IPS-15b (cell line): Measurements from ENCODE around the gene TBCD.

Experiments used
- H3K27me3 ChIP-seq: one replicate; pipeline ENCODE4 v1.6.1; 2013; ENCODE audit warnings: low read length; ENCODE audit not compliant: control insufficient read depth, insufficient read depth
- H3K36me3 ChIP-seq: one replicate; pipeline ENCODE4 v1.6.1; 2013; ENCODE audit warnings: low read length; ENCODE audit not compliant: control insufficient read depth, insufficient read depth
- H3K4me1 ChIP-seq: one replicate; pipeline ENCODE4 v1.6.1; 2013; ENCODE audit warnings: mild to moderate bottlenecking, low read length; ENCODE audit not compliant: control insufficient read depth, insufficient read depth
- H3K4me3 ChIP-seq: one replicate; pipeline ENCODE4 v1.5.1; 2013; ENCODE audit warnings: low read depth, low read length
- H3K9ac ChIP-seq: one replicate; pipeline ENCODE4 v1.6.1; 2013; ENCODE audit warnings: low read depth, mild to moderate bottlenecking, low read length
- H3K9me3 ChIP-seq: one replicate; pipeline ENCODE4 v1.6.1; 2013; ENCODE audit warnings: mild to moderate bottlenecking, low read length; ENCODE audit not compliant: control insufficient read depth, insufficient read depth

Gene TBCD

DNA sequence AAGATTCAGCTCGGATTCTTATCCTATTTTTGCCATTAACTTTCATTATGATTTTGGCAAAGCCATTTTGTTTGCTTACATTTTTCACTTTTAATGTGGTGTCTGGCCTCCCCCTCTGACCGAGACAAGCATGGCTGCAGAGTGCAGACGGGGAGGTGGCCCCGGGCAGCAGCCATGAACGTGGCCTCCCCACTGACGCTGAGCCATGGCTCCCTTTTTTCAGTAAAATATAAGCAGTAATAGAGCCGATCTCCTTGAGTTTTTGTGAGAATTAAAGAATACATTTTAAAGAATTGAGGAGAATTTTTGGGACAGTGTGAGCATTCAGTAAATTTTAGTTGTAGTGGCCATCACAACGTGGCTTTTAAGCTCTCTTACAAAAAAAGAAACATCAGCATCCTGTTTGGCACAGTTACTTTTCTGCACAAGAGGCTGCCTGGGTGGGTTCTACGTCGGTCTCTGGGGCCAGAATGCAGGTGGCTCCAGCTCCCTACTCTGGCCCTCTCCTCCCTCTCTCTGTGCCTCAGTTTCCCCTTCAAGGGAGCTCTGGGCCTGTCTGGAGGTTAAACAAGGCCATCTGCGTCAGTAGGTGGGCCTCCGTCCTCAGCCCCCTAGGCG lies 156.8 kb downstream of the TBCD start:
- Histone ChIP-seq H3K27me3 (no peaks in the 10 kb centered on the region), H3K9ac (no peak overlapping the region), H3K4me3 (no peak overlapping the region), H3K9me3 (no peaks in the 10 kb centered on the region), H3K4me1 (no peaks in the 10 kb centered on the region), H3K36me3 (peaks cover 26% of the 10 kb centered on the region)

DNA sequence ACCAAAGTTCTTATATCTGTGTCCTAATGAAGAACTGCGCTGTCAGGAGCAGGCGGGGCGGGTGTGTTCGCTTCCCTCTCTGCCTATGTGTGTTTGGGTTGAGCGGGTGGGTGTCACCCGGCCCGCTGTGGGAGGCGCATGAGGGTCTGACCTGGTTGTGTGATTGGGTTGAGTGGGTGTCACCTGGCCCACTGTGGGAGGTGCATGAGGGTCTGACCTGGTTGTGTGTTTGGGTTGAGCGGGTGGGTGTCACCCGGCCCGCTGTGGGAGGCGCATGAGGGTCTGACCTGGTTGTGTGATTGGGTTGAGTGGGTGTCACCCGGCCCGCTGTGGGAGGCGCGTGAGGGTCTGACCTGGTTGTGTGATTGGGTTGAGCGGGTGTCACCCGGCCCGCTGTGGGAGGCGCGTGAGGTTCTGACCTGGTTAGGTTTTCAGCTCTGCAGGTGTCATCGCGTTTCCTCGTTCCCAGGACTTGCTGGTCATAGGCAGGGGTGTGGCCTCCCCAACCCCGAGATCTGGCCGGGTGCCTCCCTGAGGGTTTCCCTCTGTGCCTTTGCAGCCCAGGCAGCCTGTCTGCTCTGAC lies 157.5 kb downstream of the TBCD start:
- H3K9ac ChIP-seq = no peak overlapping the region
- H3K9me3 ChIP-seq = no peaks in the 10 kb centered on the region
- H3K36me3 ChIP-seq = peaks cover 33% of the 10 kb centered on the region
- no peaks in the 10 kb centered on the region for H3K27me3 ChIP-seq
- no peak overlapping the region for H3K4me3 ChIP-seq
- no peaks in the 10 kb centered on the region for H3K4me1 ChIP-seq

DNA sequence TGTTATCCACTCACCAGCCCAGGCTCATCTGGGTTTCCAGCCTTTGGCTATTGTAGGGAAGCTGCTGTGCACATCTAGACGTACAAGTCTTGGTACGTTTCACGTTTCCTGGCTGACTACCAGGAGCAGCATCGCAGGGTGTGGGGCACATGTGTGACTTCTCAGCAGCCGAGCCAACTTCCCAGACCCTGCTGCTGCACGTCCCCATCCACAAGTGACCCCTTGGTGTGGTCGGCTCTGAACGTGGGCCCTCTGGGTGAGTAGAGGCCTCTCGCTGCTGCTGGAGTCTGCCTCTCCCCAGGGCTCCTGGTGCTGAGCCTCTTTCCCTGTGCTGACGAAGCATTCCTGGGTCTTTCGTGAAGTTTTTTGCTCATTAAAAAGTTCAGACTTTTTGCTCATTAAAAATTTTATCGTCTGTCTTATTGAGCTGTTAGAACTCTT lies 158.2 kb downstream of the TBCD start:
- Histone ChIP-seq H3K27me3 (no peaks in the 10 kb centered on the region), H3K4me1 (no peaks in the 10 kb centered on the region), H3K4me3 (no peak overlapping the region), H3K9ac (no peak overlapping the region), H3K9me3 (no peaks in the 10 kb centered on the region), H3K36me3 (peaks cover 29% of the 10 kb centered on the region)

DNA sequence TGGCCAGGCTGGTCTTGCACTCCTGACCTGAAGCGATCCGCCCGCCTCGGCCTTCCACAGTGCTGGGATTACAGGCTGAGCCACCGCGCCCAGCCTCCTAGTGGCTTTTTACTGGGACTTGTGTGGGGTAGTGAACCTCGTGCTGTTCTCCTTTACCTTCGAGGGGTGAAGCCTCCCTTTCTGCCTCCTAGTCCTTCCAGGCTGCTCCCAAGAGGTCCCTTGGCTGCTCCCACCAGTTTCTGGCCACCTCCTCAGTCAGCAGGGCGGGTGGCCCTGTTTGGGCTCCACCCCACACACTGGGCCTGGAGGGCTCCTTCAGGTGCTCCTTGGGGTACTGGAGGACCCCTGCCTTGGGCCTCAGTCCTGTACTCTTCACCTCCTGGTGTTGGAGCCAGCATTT lies 158.9 kb downstream of the TBCD start:
- no peaks in the 10 kb centered on the region for H3K9me3 ChIP-seq
- H3K36me3 ChIP-seq = peaks cover 33% of the 10 kb centered on the region
- no peaks in the 10 kb centered on the region for H3K4me1 ChIP-seq
- H3K27me3 ChIP-seq = no peaks in the 10 kb centered on the region
- H3K4me3 ChIP-seq = no peak overlapping the region
- no peak overlapping the region for H3K9ac ChIP-seq

DNA sequence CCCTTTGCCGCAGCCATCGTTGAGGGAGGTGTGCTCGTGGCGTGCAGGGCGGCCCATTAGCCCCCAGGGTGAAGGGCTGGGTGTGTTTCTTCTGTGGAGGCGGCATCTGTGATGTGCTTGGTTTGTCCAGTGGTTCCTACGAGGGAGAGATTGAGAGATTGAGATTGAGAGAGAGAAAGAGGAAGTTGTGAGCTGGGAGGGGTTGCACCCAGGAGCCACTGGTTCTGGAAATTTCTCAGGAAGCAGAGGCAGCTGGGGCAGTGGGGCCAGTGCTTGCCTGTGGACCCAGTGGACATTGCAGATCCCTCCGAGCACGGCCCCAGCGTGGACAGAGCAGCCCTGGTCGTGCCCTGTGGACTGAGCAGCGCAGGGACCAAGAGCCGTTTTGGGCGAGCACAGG lies 160.0 kb downstream of the TBCD start:
- H3K4me1 ChIP-seq = no peaks in the 10 kb centered on the region
- peaks cover 29% of the 10 kb centered on the region for H3K36me3 ChIP-seq
- H3K27me3 ChIP-seq = no peaks in the 10 kb centered on the region
- no peak overlapping the region for H3K9ac ChIP-seq
- H3K9me3 ChIP-seq = no peaks in the 10 kb centered on the region
- no peak overlapping the region for H3K4me3 ChIP-seq

DNA sequence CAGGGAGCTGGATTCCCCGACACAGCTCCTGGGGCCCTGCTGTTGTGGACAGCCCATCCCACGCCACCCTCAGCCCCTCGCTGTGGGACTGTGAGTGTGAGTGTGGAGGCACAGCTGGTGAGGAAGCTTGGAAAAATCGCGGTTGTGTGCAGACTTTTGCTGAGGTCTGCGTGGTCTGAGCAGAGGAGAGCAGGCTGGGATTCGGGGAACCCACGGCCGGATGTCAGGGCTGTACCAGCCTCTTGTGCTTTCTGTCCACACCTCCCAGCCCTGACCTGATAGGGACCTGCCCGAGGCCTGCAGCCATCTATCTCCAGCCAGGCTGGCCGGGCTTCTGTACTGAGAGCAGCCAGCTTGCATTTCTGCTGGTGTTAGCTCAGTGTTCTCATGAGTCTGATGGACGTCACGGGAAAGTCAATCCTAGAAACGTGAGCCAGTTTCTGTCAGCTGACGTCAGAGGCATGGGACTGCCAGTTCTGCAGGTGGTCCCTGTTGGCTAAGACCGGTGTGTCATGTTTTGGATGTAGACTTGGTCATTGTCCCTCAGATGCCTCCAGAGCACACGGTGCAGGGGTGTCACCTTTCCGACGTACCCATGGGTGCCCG lies 160.7 kb downstream of the TBCD start:
- H3K27me3 ChIP-seq = no peaks in the 10 kb centered on the region
- peaks cover 29% of the 10 kb centered on the region for H3K36me3 ChIP-seq
- no peaks in the 10 kb centered on the region for H3K4me1 ChIP-seq
- no peak overlapping the region for H3K9ac ChIP-seq
- no peak overlapping the region for H3K4me3 ChIP-seq
- no peaks in the 10 kb centered on the region for H3K9me3 ChIP-seq

DNA sequence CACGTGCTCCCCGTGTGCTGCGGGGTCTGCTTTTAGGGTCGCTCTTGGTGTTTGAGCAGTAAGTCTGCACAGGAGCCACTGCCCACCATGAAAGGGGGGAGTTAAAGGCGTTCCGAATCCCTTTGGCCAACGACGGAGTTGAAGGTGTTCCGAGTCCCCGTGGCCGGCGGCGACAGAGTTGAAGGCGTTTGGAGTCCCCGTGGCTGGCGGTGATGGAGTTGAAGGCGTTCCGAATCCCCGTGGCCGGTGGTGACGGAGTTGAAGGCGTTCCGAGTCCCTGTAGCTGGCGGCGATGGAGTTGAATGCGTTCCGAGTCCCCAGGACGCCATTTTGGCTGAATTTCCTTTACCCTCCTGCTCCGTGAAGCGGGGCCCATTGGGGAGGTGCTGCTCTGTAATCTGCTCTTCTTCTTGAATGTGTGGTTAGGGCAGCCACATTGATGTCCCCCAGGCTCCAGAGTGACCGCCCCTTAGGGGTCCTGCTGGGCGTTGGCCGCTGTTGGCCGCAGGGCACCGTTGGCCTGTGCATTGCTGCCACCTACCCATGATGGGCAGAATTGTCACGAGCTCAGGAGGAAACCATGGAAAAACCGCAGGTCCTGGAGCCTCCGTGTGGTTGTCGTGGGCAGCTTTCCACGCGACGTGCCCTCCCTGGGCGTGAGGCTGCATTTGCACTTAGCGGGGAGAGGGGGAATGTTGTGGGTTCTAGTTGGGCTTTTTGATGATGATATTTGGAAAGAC lies 161.6 kb downstream of the TBCD start:
- peaks cover 24% of the 10 kb centered on the region for H3K36me3 ChIP-seq
- H3K4me1 ChIP-seq = no peaks in the 10 kb centered on the region
- H3K9me3 ChIP-seq = no peaks in the 10 kb centered on the region
- H3K9ac ChIP-seq = no peak overlapping the region
- H3K27me3 ChIP-seq = no peaks in the 10 kb centered on the region
- H3K4me3 ChIP-seq = no peak overlapping the region

DNA sequence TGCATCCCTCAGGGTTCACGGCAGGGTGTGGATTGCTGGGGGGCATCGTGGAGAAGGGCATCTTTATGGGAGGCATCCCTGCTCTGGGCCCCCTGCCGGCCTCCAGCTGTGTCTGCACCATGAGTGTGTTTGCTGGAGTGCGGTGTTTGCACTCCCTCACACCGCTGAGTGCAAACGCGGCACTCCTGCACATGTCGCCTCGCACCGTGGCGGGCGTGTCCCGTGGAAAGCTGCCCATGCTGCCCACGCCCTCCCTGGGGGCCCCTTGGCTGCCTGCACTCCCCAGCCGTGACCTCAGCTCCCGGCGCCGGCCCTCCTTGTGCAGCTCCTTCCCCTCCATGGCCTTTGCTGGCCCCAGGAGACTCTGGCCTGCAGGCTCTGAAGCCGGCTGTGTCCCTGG lies 162.5 kb downstream of the TBCD start:
- H3K36me3 ChIP-seq = peaks cover 24% of the 10 kb centered on the region
- H3K27me3 ChIP-seq = no peaks in the 10 kb centered on the region
- no peak overlapping the region for H3K4me3 ChIP-seq
- no peaks in the 10 kb centered on the region for H3K4me1 ChIP-seq
- no peaks in the 10 kb centered on the region for H3K9me3 ChIP-seq
- H3K9ac ChIP-seq = no peak overlapping the region

DNA sequence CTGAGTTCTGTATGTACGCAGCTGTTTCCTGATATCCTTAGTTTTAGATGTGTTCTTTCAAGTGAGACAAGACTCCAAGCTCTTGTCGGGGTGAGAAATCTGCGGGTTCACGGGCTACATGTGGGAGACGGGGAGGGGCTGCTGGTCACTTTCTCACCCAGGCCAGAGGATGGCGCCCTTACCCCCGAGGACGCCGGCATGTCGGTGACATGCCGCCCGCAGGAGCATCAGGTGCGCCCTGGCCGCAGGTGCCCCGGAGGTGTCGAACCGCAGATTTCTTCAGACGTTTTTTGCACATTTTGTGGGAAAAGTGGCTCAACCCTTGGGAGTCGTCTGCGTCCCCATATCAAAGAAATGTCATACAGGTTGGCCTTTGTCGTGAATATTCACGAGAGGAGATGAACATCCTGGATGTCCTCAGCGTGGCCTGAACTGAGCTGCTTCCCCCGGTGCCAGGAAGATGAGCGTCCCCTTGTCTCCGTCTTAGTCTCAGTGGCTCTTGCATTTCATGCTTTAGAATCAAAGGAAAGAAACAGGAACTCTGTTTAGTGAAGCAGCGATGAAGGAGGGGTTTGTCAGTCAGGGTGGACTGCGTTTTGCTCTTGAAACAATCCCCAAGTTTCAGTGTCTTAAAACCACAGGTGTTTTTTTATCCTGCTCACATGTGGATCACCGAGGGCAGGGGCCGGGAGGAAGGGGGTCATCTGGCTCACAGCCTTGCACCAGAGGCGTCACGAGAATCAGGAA lies 163.3 kb downstream of the TBCD start:
- H3K9ac ChIP-seq = no peak overlapping the region
- no peaks in the 10 kb centered on the region for H3K9me3 ChIP-seq
- no peaks in the 10 kb centered on the region for H3K4me1 ChIP-seq
- peaks cover 28% of the 10 kb centered on the region for H3K36me3 ChIP-seq
- H3K27me3 ChIP-seq = no peaks in the 10 kb centered on the region
- H3K4me3 ChIP-seq = no peak overlapping the region

DNA sequence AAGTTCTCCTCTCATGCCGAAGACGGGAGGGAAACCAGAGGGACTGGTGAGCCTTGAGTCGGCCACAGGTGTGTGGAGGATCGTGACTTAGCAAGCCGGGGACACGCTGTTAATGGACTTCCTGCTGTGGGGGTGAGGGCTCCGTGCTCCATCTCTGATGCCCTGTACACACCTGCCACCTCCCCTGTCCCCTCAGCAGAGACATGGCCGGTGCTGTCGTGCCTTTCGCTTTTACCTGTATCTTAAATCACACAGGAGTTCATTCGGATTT lies 163.8 kb downstream of the TBCD start:
- H3K9me3 ChIP-seq = no peaks in the 10 kb centered on the region
- H3K9ac ChIP-seq = no peak overlapping the region
- H3K27me3 ChIP-seq = no peaks in the 10 kb centered on the region
- no peaks in the 10 kb centered on the region for H3K4me1 ChIP-seq
- no peak overlapping the region for H3K4me3 ChIP-seq
- peaks cover 28% of the 10 kb centered on the region for H3K36me3 ChIP-seq

DNA sequence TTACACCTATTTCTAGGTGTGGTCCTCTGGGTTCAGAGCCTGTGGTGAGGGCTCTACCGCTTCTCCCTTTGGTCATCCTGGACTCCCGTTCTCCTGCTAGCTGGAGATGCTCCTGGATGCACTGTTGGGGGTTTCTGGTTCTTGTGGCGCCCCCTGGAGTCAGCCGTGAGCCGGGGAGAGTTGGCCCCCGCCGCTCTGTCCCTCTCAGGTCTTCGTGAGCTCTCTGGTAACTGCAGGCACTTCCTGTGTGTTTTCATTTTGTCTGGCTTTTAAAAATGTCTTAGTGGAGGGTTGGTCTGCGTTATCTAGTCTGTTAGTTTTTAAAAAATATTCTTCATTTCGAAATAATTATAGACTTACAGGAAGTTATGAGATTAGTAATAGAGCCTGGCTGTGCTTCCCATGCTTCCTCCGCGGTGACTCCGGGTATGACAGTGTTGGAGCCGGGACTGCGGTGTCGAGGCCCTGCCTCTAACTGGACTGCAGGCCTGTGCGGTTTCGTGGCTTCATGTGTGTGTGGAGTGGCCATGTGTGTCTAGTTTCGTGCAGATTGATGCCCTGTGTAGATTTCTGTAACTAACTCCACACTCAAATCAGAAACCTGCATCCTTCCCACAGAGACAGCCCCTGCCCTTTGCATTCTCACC lies 166.0 kb downstream of the TBCD start:
- Histone ChIP-seq H3K9ac (no peak overlapping the region), H3K9me3 (no peaks in the 10 kb centered on the region), H3K4me1 (no peaks in the 10 kb centered on the region), H3K27me3 (no peaks in the 10 kb centered on the region), H3K36me3 (peaks cover 28% of the 10 kb centered on the region), H3K4me3 (no peak overlapping the region)
